IMR-90 (cell line): Measurements from ENCODE around the gene MS4A6E. TPM values are rescaled to one million over a fixed set of nuclear protein-coding genes. Genes with fewer than 3 reads are reported as not detected.

Source experiments
- ATAC-seq: fragments of 200-7000 bp; cut with Tn5 transposase; 2 replicates; pipeline ENCODE4 v1.9.1; 2020; ENCODE audit warnings: low read depth, mild to moderate bottlenecking, moderate library complexity
- BruUV-seq: library from RNA; stranded (reverse); fragments of 400-500 nt; replicated peaks from 2 replicates; lab custom pipeline; 2021; lab: Mats Ljungman, UMichigan
- CTCF ChIA-PET: fragments of 300-600 bp; formaldehyde crosslinking; extraction: SDS; loops from one replicate; lab custom pipeline; 2021; ENCODE audit warnings: antibody characterized with exemption; lab: Yijun Ruan, JAX
- POLR2A ChIA-PET: fragments of 300-600 bp; sonication (Branson Sonifier 250); formaldehyde crosslinking; loops from one replicate; lab custom pipeline; 2022; ENCODE audit warnings: antibody characterized with exemption; ENCODE audit not compliant: unreplicated experiment; lab: Charles Lee
- DNase-seq: peaks from one replicate; pipeline ENCODE4 v3.0.0; 2013
- H2AFZ ChIP-seq: replicated peaks from 2 replicates; pipeline ENCODE3; 2013; ENCODE audit warnings: low read length, mild to moderate bottlenecking; ENCODE audit not compliant: poor library complexity
- H2AK5ac ChIP-seq: 2 replicates; pipeline ENCODE4 v1.6.1; 2013; ENCODE audit warnings: low read depth, low read length, inconsistent platforms
- H2AK9ac ChIP-seq: replicated peaks from 2 replicates; pipeline ENCODE3; 2013; ENCODE audit warnings: mild to moderate bottlenecking, low read depth, low read length, moderate library complexity; ENCODE audit not compliant: poor library complexity
- H2BK120ac ChIP-seq: 2 replicates; pipeline ENCODE4 v1.6.1; 2013; ENCODE audit warnings: low read depth, low read length, inconsistent platforms
- H2BK15ac ChIP-seq: 3 replicates; pipeline ENCODE4 v1.6.1; 2013; ENCODE audit warnings: low read depth, low read length, inconsistent platforms
- H2BK20ac ChIP-seq: 2 replicates; pipeline ENCODE4 v1.6.1; 2013; ENCODE audit warnings: low read depth, mild to moderate bottlenecking, inconsistent platforms, low read length, moderate library complexity
- H2BK5ac ChIP-seq: 2 replicates; pipeline ENCODE4 v1.6.1; 2013; ENCODE audit warnings: mild to moderate bottlenecking, low read depth, low read length, inconsistent platforms; ENCODE audit not compliant: poor library complexity, severe bottlenecking
- H3K14ac ChIP-seq: replicated peaks from 2 replicates; pipeline ENCODE4 v1.6.1; 2013; ENCODE audit warnings: low read depth, low read length, inconsistent platforms
- H3K18ac ChIP-seq: 2 replicates; pipeline ENCODE4 v1.6.1; 2013; ENCODE audit warnings: low read depth, low read length, control low read depth
- H3K23ac ChIP-seq: 2 replicates; pipeline ENCODE4 v1.6.1; 2013; ENCODE audit warnings: low read depth, low read length, inconsistent platforms
- H3K27ac ChIP-seq: 2 replicates; pipeline ENCODE4 v1.5.1; 2013; ENCODE audit warnings: mild to moderate bottlenecking, control low read depth, low read length; ENCODE audit not compliant: insufficient read depth
- H3K27me3 ChIP-seq: 2 replicates; pipeline ENCODE4 v1.6.1; 2013; ENCODE audit warnings: low read length; ENCODE audit not compliant: control insufficient read depth, insufficient read depth
- H3K36me3 ChIP-seq: 2 replicates; pipeline ENCODE4 v1.6.1; 2013; ENCODE audit warnings: low read length, mixed read lengths; ENCODE audit not compliant: control insufficient read depth, insufficient read depth
- H3K4ac ChIP-seq: 2 replicates; pipeline ENCODE4 v1.6.1; 2013; ENCODE audit warnings: low read depth, low read length, inconsistent platforms
- H3K4me1 ChIP-seq: 2 replicates; pipeline ENCODE4 v1.6.1; 2013; ENCODE audit warnings: low read length, mixed read lengths; ENCODE audit not compliant: control insufficient read depth, insufficient read depth
- H3K4me2 ChIP-seq: 2 replicates; pipeline ENCODE4 v1.6.1; 2013; ENCODE audit warnings: low read depth, mild to moderate bottlenecking, control low read depth, low read length, moderate library complexity
- H3K4me3 ChIP-seq: 2 replicates; pipeline ENCODE4 v1.5.1; 2013; ENCODE audit warnings: low read depth, mild to moderate bottlenecking, control low read depth, low read length, moderate library complexity; ENCODE audit not compliant: insufficient read depth
- H3K56ac ChIP-seq: 2 replicates; pipeline ENCODE4 v1.6.1; 2013; ENCODE audit warnings: low read length, inconsistent platforms; ENCODE audit not compliant: insufficient read depth; ENCODE audit errors: extremely low read depth
- H3K79me1 ChIP-seq, 2 experiments: 2 replicates each; pipeline ENCODE4 v1.6.1; 2013; ENCODE audit warnings: low read length in 2 of 2, inconsistent platforms in 1 of 2, low read depth in 1 of 2
- H3K9ac ChIP-seq: 2 replicates; pipeline ENCODE4 v1.6.1; 2013; ENCODE audit warnings: low read depth, low read length, control low read depth
- H3K9me1 ChIP-seq: 2 replicates; pipeline ENCODE4 v1.6.1; 2013; ENCODE audit warnings: low read length, inconsistent platforms; ENCODE audit not compliant: insufficient read depth
- H3K9me3 ChIP-seq: 2 replicates; pipeline ENCODE4 v1.6.1; 2013; ENCODE audit warnings: low read length; ENCODE audit not compliant: control insufficient read depth, insufficient read depth
- H4K20me1 ChIP-seq: 2 replicates; pipeline ENCODE4 v1.6.1; 2013; ENCODE audit warnings: low read length, inconsistent platforms; ENCODE audit not compliant: insufficient read depth
- H4K5ac ChIP-seq: 2 replicates; pipeline ENCODE4 v1.6.1; 2013; ENCODE audit warnings: mild to moderate bottlenecking, low read depth, low read length, control low read depth
- H4K8ac ChIP-seq, 2 experiments: 2 replicates each; pipeline ENCODE4 v1.6.1; 2013; ENCODE audit warnings: low read depth in 2 of 2, low read length in 2 of 2, control low read depth in 1 of 2, inconsistent platforms in 1 of 2
- H4K91ac ChIP-seq: 2 replicates; pipeline ENCODE4 v1.6.1; 2013; ENCODE audit warnings: low read depth, low read length, inconsistent platforms; ENCODE audit not compliant: insufficient read depth
- CHD1 ChIP-seq: IDR thresholded peaks from 2 replicates; pipeline ENCODE4 v1.6.1; 2012; ENCODE audit warnings: low read depth, low read length, improper control_type of control experiment
- WGBS, 2 experiments: methylation state at CpG; one replicate each; pipeline versions ENCODE4 v1.1.5 to v1.1.7; 2013; ENCODE audit warnings: missing lambda C conversion rate in 2 of 2; ENCODE audit not compliant: insufficient read length in 1 of 2; ENCODE audit errors: extremely low coverage in 2 of 2; 5-methylcytosine and 5-hydroxymethylcytosine counted together
- dilution Hi-C: fragments of 300-500 bp; cut with HindIII; formaldehyde crosslinking; loops from one replicate; pipeline ENCODE4 v1.14.3; 2018; ENCODE audit warnings: low sequenced_read_pairs; ENCODE audit not compliant: unreplicated experiment
- in situ Hi-C: fragments of 300-500 bp; cut with MboI; formaldehyde crosslinking; loops from 3 replicates; pipeline ENCODE4 v1.14.3; 2019; ENCODE audit warnings: low sequenced_read_pairs, inconsistent platforms, mixed read lengths
- intact Hi-C: fragments of 100-400 bp; cut with micrococcal nuclease; formaldehyde crosslinking; loops from 2 replicates; pipeline ENCODE4 v1.10.0; 2022
- polyA plus RNA-seq, 3 experiments: library from polyadenylated mRNA; depleted of rRNA; stranded (reverse); fragments of >200 nt; gene quantifications; 2 replicates each; pipeline ENCODE4 v1.2.3, GENCODE V29; 2012; ENCODE audit warnings: low replicate concordance in 1 of 3
- total RNA-seq: library from RNA; depleted of rRNA; stranded (reverse); fragments of >200 nt; gene quantifications from 2 replicates; pipeline ENCODE4 v1.2.3, GENCODE V29; 2012

MS4A6E gene
- total and polyA plus RNA-seq, 2 of the 4 experiments (the other 2 are of a cell fraction): not detected

- no peak overlapping the region for H3K4me3 ChIP-seq
- H2AFZ ChIP-seq: no peak overlapping the region
- H2BK5ac ChIP-seq: no peak overlapping the region
- ChIA-PET POLR2A (no interaction called here), CTCF (interaction anchor here (1.9 kb wide), 1 partner anchor 257 kb away, joined by 6 read pairs; no protein-coding TSS in a partner anchor)
- H4K91ac ChIP-seq: no peak overlapping the region
- no peak for TF ChIP-seq CHD1
- no peak overlapping the region for H3K27ac ChIP-seq
- ATAC-seq (no peak), DNase-seq (no peak)
- H2AK5ac ChIP-seq: no peak overlapping the region
- H2BK120ac ChIP-seq: no peak overlapping the region
- intact Hi-C loops: no loop called here
- H4K20me1 ChIP-seq: no peaks in the 10 kb centered on the region
- no peak overlapping the region for H4K8ac ChIP-seq
- no peak overlapping the region for H3K18ac ChIP-seq
- H2BK20ac ChIP-seq: no peak overlapping the region
- no peaks in the 10 kb centered on the region for H3K4me1 ChIP-seq
- H4K5ac ChIP-seq: no peak overlapping the region
- WGBS, 2 experiments: no CpG with 5 or more reads among the region's 1 CpG
- H3K36me3 ChIP-seq: no peaks in the 10 kb centered on the region
- no peaks in the 10 kb centered on the region for H3K79me1 ChIP-seq
- no peak overlapping the region for H2BK15ac ChIP-seq
- dilution Hi-C loops: no loop called here
- H3K9me3 ChIP-seq: peaks cover 5% of the 10 kb centered on the region
- H3K56ac ChIP-seq: no peak overlapping the region
- H2AK9ac ChIP-seq: no peak overlapping the region
- H3K4ac ChIP-seq: no peak overlapping the region
- H3K9me1 ChIP-seq: no peaks in the 10 kb centered on the region
- H3K23ac ChIP-seq: no peak overlapping the region
- in situ Hi-C loops: no loop called here
- no peak overlapping the region for H3K9ac ChIP-seq
- H3K4me2 ChIP-seq: no peak overlapping the region
- no TSS peak for BruUV-seq
- no peak overlapping the region for H3K14ac ChIP-seq
- no peaks in the 10 kb centered on the region for H3K27me3 ChIP-seq
Observed at GRCh38 chr11:60362241-60362640, 35.2 kb downstream of the MS4A6E start.
